Progenitor cell of endocrine pancreas (in vitro differentiated cells): ENCODE data around the gene HCLS1. TPM values are rescaled to one million over a fixed set of nuclear protein-coding genes. Genes with fewer than 3 reads are reported as not detected.

Experiments
- DNase-seq: peaks from one replicate; pipeline ENCODE4 v3.0.0; 2021; ENCODE audit warnings: low spot score; ENCODE audit not compliant: unreplicated experiment
- H3K27ac Mint-ChIP-seq: 2 replicates; pipeline ENCODE4 v1.8.0; 2021; ENCODE audit warnings: mild to moderate bottlenecking, moderate library complexity, mixed read lengths
- H3K27me3 Mint-ChIP-seq: 2 replicates; pipeline ENCODE4 v1.8.0; 2021; ENCODE audit warnings: mixed read lengths
- H3K36me3 Mint-ChIP-seq: 2 replicates; pipeline ENCODE4 v1.8.0; 2022; ENCODE audit warnings: mixed read lengths; ENCODE audit not compliant: insufficient read depth
- H3K4me1 Mint-ChIP-seq: 2 replicates; pipeline ENCODE4 v1.8.0; 2021; ENCODE audit warnings: low read depth, mixed read lengths
- H3K4me3 Mint-ChIP-seq: 2 replicates; pipeline ENCODE4 v1.8.0; 2021; ENCODE audit warnings: low read depth, mild to moderate bottlenecking, moderate library complexity, mixed read lengths
- H3K9me3 Mint-ChIP-seq: 2 replicates; pipeline ENCODE4 v1.8.0; 2021; ENCODE audit warnings: low read depth, mixed read lengths
- total RNA-seq: library from RNA; stranded (reverse); gene quantifications from 2 replicates; pipeline ENCODE4 v1.2.1, GENCODE V29; 2021
- TF ChIP-seq, protein P1 (sequence below): fragments of 200-600 bp; sonication (generic); IDR thresholded peaks from one replicate; pipeline ENCODE4 v1.5.0; 2021; ENCODE audit warnings: antibody characterized with exemption, mild to moderate bottlenecking; ENCODE audit not compliant: unreplicated experiment

HCLS1 gene
- total RNA-seq, 1 donor from 2014 or later = 0.46 TPM

DNA sequence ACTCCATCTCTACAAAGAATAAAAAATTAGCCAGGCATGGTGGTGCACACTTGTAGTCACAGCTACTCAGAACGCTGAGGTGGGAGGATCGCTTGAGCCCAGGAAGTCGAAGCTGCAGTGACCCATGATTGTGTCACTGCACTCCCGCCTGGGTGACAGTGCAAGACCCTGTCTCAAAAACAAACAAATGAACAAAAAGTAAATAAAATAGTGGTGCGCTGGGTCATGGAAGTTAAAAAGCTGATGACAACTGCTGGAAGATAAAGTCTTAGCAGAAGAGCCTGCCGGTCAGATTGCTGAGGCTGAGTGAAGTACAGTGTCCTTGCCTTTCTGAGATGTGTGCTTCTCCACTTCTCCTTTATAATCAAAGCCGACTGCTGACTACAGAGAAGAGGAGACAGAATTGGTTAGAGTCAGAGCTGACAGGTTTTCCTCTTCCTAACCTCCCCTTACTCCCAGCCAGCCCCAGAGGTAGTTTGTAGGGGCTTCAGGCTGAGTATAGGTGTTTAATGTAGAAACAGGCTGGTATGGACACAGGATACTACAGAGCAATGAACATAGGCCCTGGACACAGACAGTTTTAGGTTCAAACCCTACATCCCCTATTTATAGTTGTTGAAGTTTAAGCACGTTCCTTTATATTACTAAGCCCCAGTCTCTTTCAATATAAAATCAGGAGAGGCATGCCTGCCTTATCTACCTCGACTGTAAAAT, 17.9 kb downstream of the HCLS1 start:
- H3K4me3 Mint-ChIP-seq = no peak overlapping the region
- H3K27ac Mint-ChIP-seq = no peak overlapping the region
- no peaks in the 10 kb centered on the region for H3K9me3 Mint-ChIP-seq
- H3K4me1 Mint-ChIP-seq = no peaks in the 10 kb centered on the region
- DNase-seq = no peak
- no peaks in the 10 kb centered on the region for H3K27me3 Mint-ChIP-seq
- TF ChIP-seq, protein P1, sequence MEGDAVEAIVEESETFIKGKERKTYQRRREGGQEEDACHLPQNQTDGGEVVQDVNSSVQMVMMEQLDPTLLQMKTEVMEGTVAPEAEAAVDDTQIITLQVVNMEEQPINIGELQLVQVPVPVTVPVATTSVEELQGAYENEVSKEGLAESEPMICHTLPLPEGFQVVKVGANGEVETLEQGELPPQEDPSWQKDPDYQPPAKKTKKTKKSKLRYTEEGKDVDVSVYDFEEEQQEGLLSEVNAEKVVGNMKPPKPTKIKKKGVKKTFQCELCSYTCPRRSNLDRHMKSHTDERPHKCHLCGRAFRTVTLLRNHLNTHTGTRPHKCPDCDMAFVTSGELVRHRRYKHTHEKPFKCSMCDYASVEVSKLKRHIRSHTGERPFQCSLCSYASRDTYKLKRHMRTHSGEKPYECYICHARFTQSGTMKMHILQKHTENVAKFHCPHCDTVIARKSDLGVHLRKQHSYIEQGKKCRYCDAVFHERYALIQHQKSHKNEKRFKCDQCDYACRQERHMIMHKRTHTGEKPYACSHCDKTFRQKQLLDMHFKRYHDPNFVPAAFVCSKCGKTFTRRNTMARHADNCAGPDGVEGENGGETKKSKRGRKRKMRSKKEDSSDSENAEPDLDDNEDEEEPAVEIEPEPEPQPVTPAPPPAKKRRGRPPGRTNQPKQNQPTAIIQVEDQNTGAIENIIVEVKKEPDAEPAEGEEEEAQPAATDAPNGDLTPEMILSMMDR = no peak
- H3K36me3 Mint-ChIP-seq = no peaks in the 10 kb centered on the region

DNA sequence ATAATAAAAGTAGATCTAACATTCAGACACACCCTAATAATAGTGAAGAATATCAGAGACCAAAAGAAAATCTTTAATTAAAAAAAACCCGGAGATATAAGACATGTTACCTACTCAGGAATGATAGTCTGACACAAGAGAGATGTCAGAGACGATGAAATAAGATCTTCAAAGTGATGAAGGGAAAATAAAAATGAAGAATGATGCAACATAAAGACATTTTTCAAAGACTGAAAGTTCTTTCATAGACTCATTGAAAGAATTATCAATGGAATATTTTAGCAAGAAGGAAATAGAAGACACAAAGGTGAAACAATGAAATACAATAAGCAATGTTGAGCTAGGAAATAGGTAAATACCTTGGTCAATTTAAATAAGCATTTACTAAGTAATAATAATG, 19.6 kb downstream of the HCLS1 start:
- TF ChIP-seq, protein P1 = no peak
- Mint-ChIP-seq H3K4me1 (no peaks in the 10 kb centered on the region), H3K27ac (no peak overlapping the region), H3K9me3 (no peaks in the 10 kb centered on the region), H3K4me3 (no peak overlapping the region), H3K36me3 (no peaks in the 10 kb centered on the region), H3K27me3 (peaks cover 4% of the 10 kb centered on the region)
- DNase-seq = no peak

DNA sequence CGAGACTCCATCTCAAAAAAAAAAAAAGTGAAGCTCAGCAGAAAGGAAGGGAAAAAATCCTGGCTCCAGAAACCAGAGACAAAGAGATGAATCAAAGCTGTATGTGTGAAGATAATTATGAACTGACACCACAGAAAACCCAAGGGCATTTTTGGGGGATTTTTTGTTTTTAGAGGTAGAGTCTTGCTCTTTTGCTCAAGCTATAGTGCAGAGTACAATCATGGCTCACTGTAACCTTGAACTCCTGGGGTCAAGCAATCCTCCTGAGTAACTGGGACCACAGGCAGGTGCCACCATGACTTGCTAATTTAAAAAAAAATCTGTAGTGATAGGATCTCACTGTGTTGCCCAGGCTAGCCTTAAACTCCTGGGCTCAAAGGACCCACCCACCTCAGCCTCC, 22.8 kb downstream of the HCLS1 start:
- TF ChIP-seq, protein P1 = no peak
- no peaks in the 10 kb centered on the region for H3K9me3 Mint-ChIP-seq
- H3K4me1 Mint-ChIP-seq = no peaks in the 10 kb centered on the region
- no peaks in the 10 kb centered on the region for H3K36me3 Mint-ChIP-seq
- peaks cover 11% of the 10 kb centered on the region for H3K27me3 Mint-ChIP-seq
- H3K27ac Mint-ChIP-seq = no peak overlapping the region
- H3K4me3 Mint-ChIP-seq = no peak overlapping the region
- DNase-seq = no peak

DNA sequence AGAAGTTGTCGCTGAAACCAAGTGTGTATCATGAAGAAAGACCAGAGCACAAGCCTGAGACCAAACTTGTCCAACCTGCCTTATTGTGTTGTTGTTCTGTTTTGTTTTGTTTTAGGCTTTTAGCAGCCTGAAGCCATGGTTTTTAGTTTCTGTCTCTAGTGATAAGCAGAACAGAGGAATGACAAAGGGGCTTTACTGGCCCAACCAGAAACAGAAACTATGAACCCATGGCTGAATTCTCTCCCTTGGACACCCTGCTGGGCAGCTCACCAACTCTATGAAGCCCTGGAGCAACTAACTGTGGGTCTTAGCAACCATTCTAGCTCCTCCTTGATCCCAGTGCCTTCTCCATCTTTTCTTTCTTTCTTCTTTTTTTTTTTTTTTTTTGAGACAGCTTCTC, 30.3 kb downstream of the HCLS1 start:
- peaks cover 4% of the 10 kb centered on the region for H3K27me3 Mint-ChIP-seq
- no peak for DNase-seq
- no peaks in the 10 kb centered on the region for H3K36me3 Mint-ChIP-seq
- no peaks in the 10 kb centered on the region for H3K4me1 Mint-ChIP-seq
- no peaks in the 10 kb centered on the region for H3K9me3 Mint-ChIP-seq
- TF ChIP-seq, protein P1 = no peak
- no peak overlapping the region for H3K4me3 Mint-ChIP-seq
- H3K27ac Mint-ChIP-seq = no peak overlapping the region

DNA sequence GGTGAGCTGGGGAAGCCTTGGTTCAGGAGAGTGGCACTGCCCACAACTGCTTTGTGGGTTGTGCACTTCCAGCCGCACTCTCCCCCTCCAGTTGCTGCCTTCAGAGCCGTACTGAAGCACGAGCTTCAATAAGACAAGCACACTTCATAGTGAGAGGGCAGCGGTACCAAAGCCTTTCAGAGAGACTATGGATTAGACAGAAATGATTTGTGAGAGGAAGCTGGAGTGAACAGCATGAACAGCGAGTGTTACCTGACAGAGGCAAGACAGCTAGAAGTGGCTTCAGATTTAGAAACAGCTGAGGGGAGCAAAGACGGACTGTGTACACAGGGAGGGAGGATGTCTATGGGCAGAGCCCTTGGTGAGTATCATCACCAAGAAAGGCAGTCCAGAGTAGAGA, 31.1 kb downstream of the HCLS1 start:
- no peaks in the 10 kb centered on the region for H3K4me1 Mint-ChIP-seq
- H3K27ac Mint-ChIP-seq = no peak overlapping the region
- no peak for DNase-seq
- no peak overlapping the region for H3K4me3 Mint-ChIP-seq
- H3K27me3 Mint-ChIP-seq = no peaks in the 10 kb centered on the region
- H3K9me3 Mint-ChIP-seq = no peaks in the 10 kb centered on the region
- H3K36me3 Mint-ChIP-seq = no peaks in the 10 kb centered on the region
- TF ChIP-seq, protein P1 = no peak
